Measurements from ENCODE around the gene TMEM183A.

TMEM183A gene

GRCh38 chr1:203036135-203036534 lies 29.0 kb downstream of the TMEM183A start:
- H3K9ac ChIP-seq (ENCODE audit: low read length): no peak overlapping the region
- no peak overlapping the region for H3K18ac ChIP-seq (ENCODE audit: low read length)
- no CpG with 5 or more reads among the region's 4 CpGs for WGBS (ENCODE audit: extremely low coverage, insufficient coverage, insufficient read length)
- H3K36me3 ChIP-seq (ENCODE audit: control insufficient read depth in 1 of 2, insufficient read depth in 2 of 2, low read length in 2 of 2): no peaks in the 10 kb centered on the region
- no peak overlapping the region for H3K4me3 ChIP-seq (ENCODE audit: low read depth, low read length)
- H3K4me2 ChIP-seq (ENCODE audit: low read length): no peak overlapping the region
- H2AK5ac ChIP-seq (ENCODE audit: low read length): no peak overlapping the region
- no peaks in the 10 kb centered on the region for H3K4me1 ChIP-seq (ENCODE audit: control insufficient read depth in 1 of 2, insufficient read depth in 2 of 2, low read length in 2 of 2)
- H2BK120ac ChIP-seq (ENCODE audit: insufficient read depth, low read length, poor library complexity): no peak overlapping the region
- H3K9me3 ChIP-seq (ENCODE audit: insufficient read depth, low read depth, low read length): no peaks in the 10 kb centered on the region
- H3K4ac ChIP-seq (ENCODE audit: low read depth, low read length): no peak overlapping the region
- H2BK5ac ChIP-seq (ENCODE audit: low read depth, low read length, poor library complexity): no peak overlapping the region
- no peaks in the 10 kb centered on the region for H3K79me2 ChIP-seq (ENCODE audit: control insufficient read depth, insufficient read depth, low read length, poor library complexity)
- H3K27ac ChIP-seq (ENCODE audit: low read depth, low read length): no peak overlapping the region
- no peak overlapping the region for H2AFZ ChIP-seq (ENCODE audit: insufficient read depth, low read length, poor library complexity)
- no peaks in the 10 kb centered on the region for H3K79me1 ChIP-seq (ENCODE audit: low read length)
- no peak overlapping the region for H4K8ac ChIP-seq (ENCODE audit: low read depth, low read length)
- no peak overlapping the region for H3K14ac ChIP-seq (ENCODE audit: low read length)
- no peak overlapping the region for H4K91ac ChIP-seq (ENCODE audit: low read depth, low read length)
- H2BK12ac ChIP-seq (ENCODE audit: low read length): no peak overlapping the region
- H3K27me3 ChIP-seq (ENCODE audit: insufficient read depth, low read length): no peaks in the 10 kb centered on the region
- H3K23ac ChIP-seq (ENCODE audit: low read length): no peak overlapping the region
- no peak overlapping the region for H4K12ac ChIP-seq (ENCODE audit: low read depth, low read length)
- DNase-seq: peak; percentile 51 to 63

GRCh38 chr1:203036537-203036936 lies 29.4 kb downstream of the TMEM183A start:
- Histone ChIP-seq H4K8ac (ENCODE audit: low read depth, low read length) (no peak overlapping the region), H3K23ac (ENCODE audit: low read length) (no peak overlapping the region), H3K79me2 (ENCODE audit: control insufficient read depth, insufficient read depth, low read length, poor library complexity) (no peaks in the 10 kb centered on the region), H3K27me3 (ENCODE audit: insufficient read depth, low read length) (no peaks in the 10 kb centered on the region), H2BK12ac (ENCODE audit: low read length) (no peak overlapping the region), H3K79me1 (ENCODE audit: low read length) (no peaks in the 10 kb centered on the region), H2AK5ac (ENCODE audit: low read length) (no peak overlapping the region), H3K27ac (ENCODE audit: low read depth, low read length) (no peak overlapping the region), H3K9me3 (ENCODE audit: insufficient read depth, low read depth, low read length) (no peaks in the 10 kb centered on the region), H3K4ac (ENCODE audit: low read depth, low read length) (no peak overlapping the region), H3K14ac (ENCODE audit: low read length) (no peak overlapping the region), H4K12ac (ENCODE audit: low read depth, low read length) (no peak overlapping the region), H3K36me3 (ENCODE audit: control insufficient read depth in 1 of 2, insufficient read depth in 2 of 2, low read length in 2 of 2) (no peaks in the 10 kb centered on the region), H2BK5ac (ENCODE audit: low read depth, low read length, poor library complexity) (no peak overlapping the region), H3K9ac (ENCODE audit: low read length) (no peak overlapping the region), H3K4me1 (ENCODE audit: control insufficient read depth in 1 of 2, insufficient read depth in 2 of 2, low read length in 2 of 2) (no peaks in the 10 kb centered on the region), H3K18ac (ENCODE audit: low read length) (no peak overlapping the region), H2AFZ (ENCODE audit: insufficient read depth, low read length, poor library complexity) (no peak overlapping the region), H4K91ac (ENCODE audit: low read depth, low read length) (no peak overlapping the region), H3K4me2 (ENCODE audit: low read length) (no peak overlapping the region), H3K4me3 (ENCODE audit: low read depth, low read length) (no peak overlapping the region), H2BK120ac (ENCODE audit: insufficient read depth, low read length, poor library complexity) (no peak overlapping the region)
- no CpG with 5 or more reads among the region's 2 CpGs for WGBS (ENCODE audit: extremely low coverage, insufficient coverage, insufficient read length)
- no peak for DNase-seq

- Histone ChIP-seq H2AFZ (ENCODE audit: insufficient read depth, low read length, poor library complexity) (no peak overlapping the region), H2AK5ac (ENCODE audit: low read length) (no peak overlapping the region), H2BK5ac (ENCODE audit: low read depth, low read length, poor library complexity) (no peak overlapping the region), H2BK120ac (ENCODE audit: insufficient read depth, low read length, poor library complexity) (no peak overlapping the region), H3K36me3 (ENCODE audit: control insufficient read depth in 1 of 2, insufficient read depth in 2 of 2, low read length in 2 of 2) (no peaks in the 10 kb centered on the region), H3K9me3 (ENCODE audit: insufficient read depth, low read depth, low read length) (no peaks in the 10 kb centered on the region), H4K12ac (ENCODE audit: low read depth, low read length) (no peak overlapping the region), H3K79me1 (ENCODE audit: low read length) (no peaks in the 10 kb centered on the region), H2BK12ac (ENCODE audit: low read length) (no peak overlapping the region), H3K14ac (ENCODE audit: low read length) (no peak overlapping the region), H3K18ac (ENCODE audit: low read length) (no peak overlapping the region), H3K4ac (ENCODE audit: low read depth, low read length) (no peak overlapping the region), H3K4me3 (ENCODE audit: low read depth, low read length) (no peak overlapping the region), H3K27ac (ENCODE audit: low read depth, low read length) (no peak overlapping the region), H4K8ac (ENCODE audit: low read depth, low read length) (no peak overlapping the region), H3K4me2 (ENCODE audit: low read length) (no peak overlapping the region), H3K79me2 (ENCODE audit: control insufficient read depth, insufficient read depth, low read length, poor library complexity) (no peaks in the 10 kb centered on the region), H3K9ac (ENCODE audit: low read length) (no peak overlapping the region), H3K23ac (ENCODE audit: low read length) (no peak overlapping the region), H3K4me1 (ENCODE audit: control insufficient read depth in 1 of 2, insufficient read depth in 2 of 2, low read length in 2 of 2) (no peaks in the 10 kb centered on the region), H3K27me3 (ENCODE audit: insufficient read depth, low read length) (no peaks in the 10 kb centered on the region), H4K91ac (ENCODE audit: low read depth, low read length) (no peak overlapping the region)
- WGBS (ENCODE audit: extremely low coverage, insufficient coverage, insufficient read length): no CpG with 5 or more reads among the region's 10 CpGs
- peak; percentile 23 to 28 for DNase-seq
These were observed 30.5 kb downstream of the TMEM183A start for GRCh38 chr1:203037509-203038190.

- DNase-seq: no peak
- Histone ChIP-seq H3K18ac (ENCODE audit: low read length) (no peak overlapping the region), H3K4me3 (ENCODE audit: low read depth, low read length) (no peak overlapping the region), H3K79me1 (ENCODE audit: low read length) (no peaks in the 10 kb centered on the region), H3K4me1 (ENCODE audit: control insufficient read depth in 1 of 2, insufficient read depth in 2 of 2, low read length in 2 of 2) (no peaks in the 10 kb centered on the region), H3K4me2 (ENCODE audit: low read length) (no peak overlapping the region), H3K4ac (ENCODE audit: low read depth, low read length) (no peak overlapping the region), H3K79me2 (ENCODE audit: control insufficient read depth, insufficient read depth, low read length, poor library complexity) (no peaks in the 10 kb centered on the region), H2BK5ac (ENCODE audit: low read depth, low read length, poor library complexity) (no peak overlapping the region), H4K91ac (ENCODE audit: low read depth, low read length) (no peak overlapping the region), H3K9me3 (ENCODE audit: insufficient read depth, low read depth, low read length) (no peaks in the 10 kb centered on the region), H2BK12ac (ENCODE audit: low read length) (no peak overlapping the region), H3K23ac (ENCODE audit: low read length) (no peak overlapping the region), H3K9ac (ENCODE audit: low read length) (no peak overlapping the region), H4K8ac (ENCODE audit: low read depth, low read length) (no peak overlapping the region), H2AK5ac (ENCODE audit: low read length) (no peak overlapping the region), H2AFZ (ENCODE audit: insufficient read depth, low read length, poor library complexity) (no peak overlapping the region), H2BK120ac (ENCODE audit: insufficient read depth, low read length, poor library complexity) (no peak overlapping the region), H4K12ac (ENCODE audit: low read depth, low read length) (no peak overlapping the region), H3K27ac (ENCODE audit: low read depth, low read length) (no peak overlapping the region), H3K14ac (ENCODE audit: low read length) (no peak overlapping the region), H3K27me3 (ENCODE audit: insufficient read depth, low read length) (no peaks in the 10 kb centered on the region), H3K36me3 (ENCODE audit: control insufficient read depth in 1 of 2, insufficient read depth in 2 of 2, low read length in 2 of 2) (no peaks in the 10 kb centered on the region)
- no CpG with 5 or more reads among the region's 9 CpGs for WGBS (ENCODE audit: extremely low coverage, insufficient coverage, insufficient read length)
These were observed 31.1 kb downstream of the TMEM183A start for GRCh38 chr1:203038217-203038741.
